NCI-H2029 (cell line): ENCODE results near the gene MED13L.
A peak's percentile ranks its signal among the peaks of the same experiment; 100 is the strongest.

Source experiments
- DNase-seq: peaks from one replicate; lab custom pipeline; 2025; lab: John Stamatoyannopoulos, UW

MED13L gene

GRCh38 chr12:116182359-116183063, 95.0 kb downstream of the MED13L start:
- no peak for DNase-seq

DNA sequence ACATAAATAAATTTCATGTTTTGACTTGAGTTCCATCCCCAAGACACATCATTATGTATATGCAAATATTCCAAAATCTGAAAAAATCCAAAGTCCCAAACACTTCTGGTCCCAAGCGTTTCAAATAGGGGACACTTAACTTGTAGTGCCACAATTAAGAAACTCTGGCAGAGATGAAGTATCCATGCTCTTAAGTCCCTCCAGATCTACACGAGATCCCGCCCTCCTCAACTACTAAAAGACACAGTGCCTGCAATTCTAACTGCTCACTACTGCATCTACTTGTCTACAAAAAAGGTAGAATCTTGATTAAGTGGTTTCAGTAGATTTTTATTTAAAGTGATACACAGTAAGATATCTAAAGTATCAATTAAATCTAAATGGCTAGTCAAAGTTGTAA, 97.0 kb downstream of the MED13L start:
- DNase-seq, result no peak

GRCh38 chr12:116179384-116179783, 98.1 kb downstream of the MED13L start:
- DNase-seq, result no peak

DNA sequence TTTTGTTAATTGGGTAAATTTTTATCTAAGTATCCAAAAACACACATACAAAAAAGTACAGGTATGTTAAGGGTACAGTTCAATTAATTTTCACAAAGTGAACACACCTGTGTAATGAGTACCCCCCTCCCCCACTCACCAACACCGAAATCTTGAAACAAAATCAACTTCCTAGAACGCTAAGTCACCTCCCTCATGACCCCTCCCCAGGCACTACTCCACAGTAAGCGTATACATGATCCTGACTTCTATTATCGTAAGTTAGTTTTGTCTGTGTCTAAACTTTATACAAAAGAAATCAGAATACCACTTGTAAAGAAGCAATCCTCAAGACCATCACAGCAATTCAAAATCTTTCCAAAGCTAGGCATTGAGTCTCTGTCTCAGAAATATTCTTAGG, 100.5 kb downstream of the MED13L start:
- DNase-seq, result no peak

- no peak for DNase-seq
Observed at GRCh38 chr12:116174904-116175303, 102.6 kb downstream of the MED13L start.

GRCh38 chr12:116174006-116174405, 103.5 kb downstream of the MED13L start:
- DNase-seq, result no peak

GRCh38 chr12:116172224-116172849, 105.2 kb downstream of the MED13L start:
- no peak for DNase-seq

GRCh38 chr12:116171549-116171948, 105.9 kb downstream of the MED13L start:
- DNase-seq, result no peak

DNA sequence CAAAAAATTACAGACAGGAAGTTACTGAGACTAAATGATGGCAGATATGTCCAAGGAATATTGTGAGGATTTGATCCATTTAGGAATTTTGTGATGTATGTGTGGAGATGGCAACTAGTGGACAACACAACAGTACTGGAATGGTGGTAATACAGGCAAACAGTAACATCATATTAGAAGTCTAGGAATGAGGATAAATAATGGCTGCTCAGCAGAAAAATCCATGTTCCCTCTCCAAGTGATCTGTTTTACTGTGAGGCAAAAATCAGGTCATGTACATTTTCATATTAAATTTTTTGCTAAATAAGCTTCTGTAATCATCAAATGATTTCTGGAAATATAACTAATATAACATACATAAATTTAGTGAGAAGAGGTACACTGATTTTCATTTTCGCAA, 108.4 kb downstream of the MED13L start:
- no peak for DNase-seq

DNA sequence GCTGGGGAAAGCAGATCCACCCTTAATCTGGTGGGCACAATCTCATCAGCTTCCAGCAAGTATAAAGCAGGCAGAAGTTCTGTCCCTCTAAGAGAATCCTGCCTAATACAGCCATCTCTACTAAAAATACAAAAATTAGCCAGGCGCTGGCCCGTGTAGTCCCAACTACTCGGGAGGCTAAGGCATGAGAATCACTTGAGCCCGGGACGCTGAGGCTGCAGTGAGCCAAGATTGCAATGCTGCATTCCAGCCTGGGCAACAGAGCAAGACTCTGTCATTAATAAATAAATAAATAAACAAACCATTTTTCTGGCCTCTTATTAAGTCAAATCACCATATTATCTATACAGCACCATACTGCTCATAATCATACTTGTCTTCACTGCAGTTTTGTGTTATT, 111.2 kb downstream of the MED13L start:
- no peak for DNase-seq

DNA sequence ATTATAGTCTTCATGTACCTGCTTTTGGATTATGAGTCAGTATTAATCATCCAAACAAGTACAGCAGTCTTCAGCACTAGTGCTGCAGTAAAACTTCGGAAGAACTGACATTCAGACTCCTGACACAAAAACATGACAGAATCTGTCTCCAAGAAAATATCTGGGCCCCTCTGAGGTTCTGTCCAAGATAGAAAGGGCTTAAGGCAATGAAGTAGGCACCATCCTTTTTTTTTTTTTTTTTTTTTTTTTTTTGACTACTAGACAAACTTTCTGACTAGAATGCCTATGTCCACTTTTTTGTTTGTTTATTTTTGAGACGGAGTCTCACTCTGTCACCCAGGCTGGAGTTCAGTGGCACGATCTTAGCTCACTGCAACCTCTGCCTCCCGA, 112.5 kb downstream of the MED13L start:
- DNase-seq, result no peak

GRCh38 chr12:116164250-116165035, 113.0 kb downstream of the MED13L start:
- peak; percentile 25 for DNase-seq

DNA sequence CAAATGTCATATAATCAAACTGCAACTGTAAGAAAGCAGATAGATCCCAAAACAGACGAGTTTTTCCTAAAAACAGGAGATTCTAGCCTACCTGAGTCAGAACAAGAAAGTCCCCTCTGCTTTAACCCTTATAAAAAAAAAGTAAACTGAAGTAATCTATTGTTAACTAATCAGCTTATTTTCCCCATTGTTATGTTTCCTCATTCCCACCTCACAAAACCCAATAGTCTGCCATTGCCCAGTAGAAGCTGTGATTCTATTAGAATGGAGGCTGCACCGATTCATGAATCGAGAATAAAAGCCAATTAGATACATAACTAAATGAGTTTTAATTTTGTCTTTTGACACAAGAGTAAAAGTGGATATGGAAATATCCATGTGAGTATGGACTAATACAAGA, 115.4 kb downstream of the MED13L start:
- DNase-seq, result no peak

GRCh38 chr12:116161588-116161987, 115.9 kb downstream of the MED13L start:
- peak; percentile 16 for DNase-seq

DNA sequence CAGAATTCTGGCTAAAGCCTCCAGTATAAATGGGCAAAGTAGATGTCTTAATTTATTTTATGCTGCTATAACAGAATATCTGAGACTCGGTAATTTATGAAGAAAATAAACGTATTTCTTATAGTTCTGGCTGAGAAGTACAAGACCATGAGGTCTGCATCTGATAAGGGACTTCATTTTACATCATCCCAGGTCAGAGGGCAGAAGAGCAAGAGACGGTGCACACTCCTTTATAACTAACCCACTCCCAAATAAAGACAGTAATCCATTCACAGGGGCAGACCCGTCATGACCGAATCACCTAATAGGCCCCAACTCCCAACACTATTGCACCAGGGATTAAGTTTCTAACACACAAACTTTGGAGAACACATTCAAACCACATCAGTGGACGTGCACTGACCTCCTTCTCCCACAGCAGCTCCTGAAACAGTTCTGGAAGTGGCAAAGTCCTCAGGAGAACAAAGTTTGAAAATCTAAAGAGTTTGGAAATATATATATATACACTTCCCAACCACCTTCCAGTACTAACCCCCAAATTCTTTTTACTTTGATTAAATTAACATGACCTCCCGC, 116.5 kb downstream of the MED13L start:
- no peak for DNase-seq

- no peak for DNase-seq
Observed at GRCh38 chr12:116160231-116160630, 117.3 kb downstream of the MED13L start.

DNA sequence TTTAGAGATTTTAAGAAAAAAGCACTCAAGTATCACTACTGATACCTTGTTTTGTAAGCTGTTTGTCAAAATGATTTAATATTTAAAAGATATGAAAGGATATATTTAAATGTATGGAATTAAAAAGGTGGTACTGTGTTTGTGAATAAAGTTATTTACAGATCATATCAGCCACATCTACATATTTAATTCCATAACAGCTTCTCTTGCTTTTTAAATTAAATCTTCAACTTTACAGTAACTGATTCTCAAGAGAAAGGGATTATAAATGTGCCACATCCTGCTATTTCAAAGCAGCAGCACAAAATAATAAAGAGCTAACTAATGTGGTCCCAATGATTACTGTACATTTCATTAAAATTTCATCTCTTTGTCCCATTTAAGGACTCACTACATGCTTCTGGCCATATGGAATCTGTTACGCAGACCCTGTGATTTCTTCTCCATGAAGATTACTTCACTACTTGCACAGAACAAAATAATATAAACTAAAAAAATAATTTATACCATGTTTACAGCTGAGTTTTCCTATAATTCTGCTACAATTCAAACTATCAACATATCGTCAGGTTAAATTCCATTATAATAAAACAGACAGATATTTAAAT, 117.8 kb downstream of the MED13L start:
- DNase-seq, result no peak

DNA sequence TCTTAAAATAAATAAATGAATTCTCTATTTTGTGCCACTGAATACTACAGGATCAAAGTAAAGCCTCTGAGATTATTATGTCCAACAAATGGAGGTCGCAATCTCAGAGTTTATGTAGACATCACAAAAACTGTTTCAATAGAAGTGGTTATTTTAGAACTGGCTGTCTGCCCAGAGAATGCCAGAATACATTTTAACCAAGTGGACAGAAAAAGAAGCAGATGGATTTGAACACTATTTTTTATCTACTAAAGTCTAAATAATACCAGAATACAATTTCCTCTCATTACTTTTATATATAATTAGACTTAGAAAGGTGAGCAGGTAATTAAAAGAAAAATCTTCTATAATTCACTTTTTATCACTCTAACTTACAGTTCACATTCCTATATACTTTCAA, 118.3 kb downstream of the MED13L start:
- no peak for DNase-seq

- DNase-seq, result peak; percentile 72
Observed at GRCh38 chr12:116157845-116158267, 119.6 kb downstream of the MED13L start.

DNA sequence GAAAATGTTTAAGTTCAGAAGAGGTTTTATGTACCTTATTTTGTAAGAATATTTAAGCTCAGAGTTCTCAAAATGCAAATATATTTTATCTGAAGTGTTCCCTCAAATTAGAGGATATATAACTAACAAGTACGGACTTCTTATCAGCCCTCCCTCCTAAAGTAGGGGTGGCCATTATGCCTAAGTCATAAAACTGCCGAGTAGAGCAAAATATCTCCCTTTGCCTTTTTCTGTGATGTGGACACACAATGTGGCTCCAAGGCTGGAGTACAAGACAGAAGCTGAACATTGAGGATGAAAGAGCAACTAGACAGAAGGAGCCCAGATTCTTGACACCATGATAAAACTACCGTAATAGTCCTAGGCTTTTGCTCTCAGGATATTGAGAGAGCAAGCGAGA, 120.9 kb downstream of the MED13L start:
- no peak for DNase-seq

- DNase-seq, result no peak
Observed at GRCh38 chr12:116155383-116155782, 122.1 kb downstream of the MED13L start.

- no peak for DNase-seq
Observed at GRCh38 chr12:116153983-116154382, 123.5 kb downstream of the MED13L start.
